Skeletal muscle tissue (tissue), 4 donors: Measurements from ENCODE around the gene RNF111. TPM values are rescaled to one million over a fixed set of nuclear protein-coding genes. Genes with fewer than 3 reads are reported as not detected.

Source experiments
- H3K27ac ChIP-seq: one replicate; pipeline ENCODE4 v1.7.0; 2013; ENCODE audit warnings: mild to moderate bottlenecking, low read depth, low read length, inconsistent platforms
- H3K27me3 ChIP-seq, 3 donors: one replicate each; pipeline ENCODE4 v1.7.0; 2013; ENCODE audit warnings: low read length in 3 of 3; ENCODE audit not compliant: control insufficient read depth in 3 of 3, insufficient read depth in 3 of 3
- H3K36me3 ChIP-seq, 3 donors: one replicate each; pipeline ENCODE4 v1.7.0; 2013; ENCODE audit warnings: low read length in 3 of 3; ENCODE audit not compliant: control insufficient read depth in 3 of 3, insufficient read depth in 3 of 3
- H3K4me1 ChIP-seq, 3 donors: one replicate each; pipeline ENCODE4 v1.7.0; 2013; ENCODE audit warnings: low read length in 3 of 3, mild to moderate bottlenecking in 3 of 3; ENCODE audit not compliant: control insufficient read depth in 3 of 3, insufficient read depth in 3 of 3
- H3K4me3 ChIP-seq, 3 donors: one replicate each; pipeline ENCODE4 v1.7.0; 2013; ENCODE audit warnings: low read length in 3 of 3
- H3K9ac ChIP-seq, 3 donors: one replicate each; pipeline ENCODE4 v1.7.0; 2013; ENCODE audit warnings: low read length in 3 of 3, mild to moderate bottlenecking in 3 of 3, moderate library complexity in 2 of 3, low read depth in 1 of 3
- H3K9me3 ChIP-seq, 3 donors: one replicate each; pipeline ENCODE4 v1.7.0; 2013; ENCODE audit warnings: low read length in 3 of 3; ENCODE audit not compliant: control insufficient read depth in 3 of 3
- total RNA-seq: library from RNA; depleted of rRNA; stranded (reverse); fragments of >200 nt; gene quantifications from one replicate; pipeline ENCODE4 v1.2.3, GENCODE V29; 2014
- donor health status: Osteomylitis.

RNF111 gene
- total RNA-seq, 1 donor from 2014 or later = 17.7 TPM

DNA sequence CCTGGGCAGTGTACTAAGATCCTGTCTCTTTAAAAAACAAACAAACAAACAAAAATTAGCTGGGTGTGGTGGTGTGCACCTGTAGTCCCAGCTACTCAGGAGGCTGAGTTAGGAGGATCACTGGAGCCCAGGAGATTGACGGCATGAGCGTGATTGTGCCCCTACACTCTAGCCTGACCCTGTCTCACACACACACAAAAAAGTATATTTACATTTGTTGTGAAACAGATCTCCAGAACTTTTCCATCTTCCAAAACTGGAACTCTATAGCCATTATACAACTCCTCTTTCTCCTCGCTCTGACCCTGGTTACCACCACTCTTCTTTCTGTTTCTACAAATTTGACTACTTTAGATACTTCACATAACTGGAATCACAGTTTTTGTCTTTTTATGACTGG lies 61.4 kb downstream of the RNF111 start:
- H3K9ac ChIP-seq = no peak overlapping the region
- H3K4me3 ChIP-seq = no peak overlapping the region
- H3K9me3 ChIP-seq = no peaks in the 10 kb centered on the region
- H3K27ac ChIP-seq = no peak overlapping the region
- no peaks in the 10 kb centered on the region for H3K4me1 ChIP-seq
- peaks cover 0 to 5% (median 0%) of the 10 kb centered on the region in 3 donors for H3K36me3 ChIP-seq
- no peaks in the 10 kb centered on the region for H3K27me3 ChIP-seq

DNA sequence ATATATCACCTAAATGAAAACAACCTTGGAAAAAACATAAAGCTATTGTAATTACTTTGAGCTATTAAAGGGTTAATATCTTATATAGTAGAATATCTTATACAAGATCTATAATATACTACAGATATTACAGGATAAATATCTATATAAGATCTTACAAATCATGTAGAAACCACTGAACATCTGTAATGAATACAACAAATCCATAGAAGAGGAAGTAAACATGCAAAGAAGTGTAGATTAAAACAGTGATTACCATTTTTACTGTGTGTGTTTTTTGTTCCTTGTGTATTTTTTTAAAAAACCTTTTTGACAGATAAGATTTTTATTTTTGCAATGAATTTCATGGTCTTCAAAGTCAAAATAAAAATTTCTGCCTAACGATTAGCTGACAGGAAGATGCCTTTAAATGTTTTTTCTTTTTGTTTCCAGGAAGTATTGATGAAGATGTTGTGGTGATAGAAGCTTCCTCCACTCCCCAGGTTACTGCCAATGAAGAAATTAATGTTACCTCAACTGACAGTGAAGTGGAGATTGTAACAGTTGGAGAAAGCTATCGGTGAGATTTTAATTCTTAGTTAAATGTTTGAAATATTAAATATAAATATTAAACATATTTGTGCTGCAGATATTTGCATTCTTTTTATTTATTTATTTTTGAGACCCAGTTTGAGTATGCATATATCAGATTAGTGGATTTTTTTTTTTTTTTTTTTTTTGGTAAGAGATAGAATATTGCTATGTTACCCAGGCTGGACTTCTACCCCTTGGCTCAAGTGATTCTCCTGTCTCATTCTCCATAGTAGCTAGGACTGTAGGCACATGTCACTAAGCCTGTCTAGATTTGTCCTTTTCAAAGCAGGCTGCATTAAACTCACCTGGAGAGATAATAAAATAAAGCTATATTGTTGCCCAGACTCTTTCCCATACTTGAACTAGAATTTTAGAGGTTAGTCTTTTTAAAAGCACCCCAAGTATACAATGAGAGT lies 64.7 kb downstream of the RNF111 start:
- H3K27ac ChIP-seq = no peak overlapping the region
- no peak overlapping the region for H3K9ac ChIP-seq
- no peaks in the 10 kb centered on the region for H3K4me1 ChIP-seq
- peaks cover 0 to 10% (median 7%) of the 10 kb centered on the region in 3 donors for H3K36me3 ChIP-seq
- H3K9me3 ChIP-seq = no peaks in the 10 kb centered on the region
- no peak overlapping the region for H3K4me3 ChIP-seq
- H3K27me3 ChIP-seq = no peaks in the 10 kb centered on the region

DNA sequence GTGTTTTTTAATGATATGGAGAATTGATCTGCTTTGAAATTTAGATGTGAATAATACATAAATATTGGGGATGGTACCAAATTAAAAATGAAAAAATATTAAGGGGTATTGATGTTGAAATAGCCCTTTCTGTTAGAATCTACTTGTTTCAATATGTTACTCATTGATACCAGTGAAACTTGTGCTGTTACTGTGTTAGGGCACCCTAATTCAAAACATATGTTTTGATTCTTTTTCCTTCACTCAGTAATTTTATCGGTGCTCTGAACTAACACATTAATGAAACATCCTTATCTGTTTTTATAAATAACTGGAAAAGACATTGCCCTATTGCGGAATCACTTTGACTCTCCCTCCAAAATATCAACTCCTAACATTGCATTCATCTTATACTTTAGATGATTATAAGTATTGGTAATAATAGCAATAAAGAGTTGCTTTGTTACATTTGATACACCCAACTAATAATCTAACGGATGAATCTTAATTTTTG lies 65.5 kb downstream of the RNF111 start:
- H3K4me3 ChIP-seq = no peak overlapping the region
- H3K9me3 ChIP-seq = no peaks in the 10 kb centered on the region
- H3K4me1 ChIP-seq = no peaks in the 10 kb centered on the region
- no peak overlapping the region for H3K27ac ChIP-seq
- no peak overlapping the region for H3K9ac ChIP-seq
- H3K36me3 ChIP-seq = peaks cover 0 to 10% (median 10%) of the 10 kb centered on the region in 3 donors
- no peaks in the 10 kb centered on the region for H3K27me3 ChIP-seq

DNA sequence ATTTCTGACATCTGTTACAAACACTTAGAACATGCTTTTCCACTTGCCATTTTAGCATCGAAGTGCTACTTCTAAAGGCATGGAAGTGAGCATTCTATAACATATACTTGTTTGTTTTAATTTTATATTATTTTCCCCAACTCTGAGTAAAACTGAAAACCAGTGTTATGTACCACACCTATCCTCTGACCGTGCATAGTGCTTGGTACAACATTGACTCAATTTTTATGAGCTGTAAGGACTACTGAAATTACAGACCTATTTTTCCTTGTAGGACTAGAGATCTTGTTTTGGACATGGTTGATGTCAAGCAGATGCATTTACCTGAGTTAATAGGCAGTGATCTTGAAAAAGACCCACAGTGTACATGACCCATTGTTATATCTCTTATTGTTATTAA lies 66.0 kb downstream of the RNF111 start:
- no peak overlapping the region for H3K9ac ChIP-seq
- no peak overlapping the region for H3K4me3 ChIP-seq
- no peaks in the 10 kb centered on the region for H3K27me3 ChIP-seq
- no peaks in the 10 kb centered on the region for H3K9me3 ChIP-seq
- H3K4me1 ChIP-seq = no peaks in the 10 kb centered on the region
- H3K36me3 ChIP-seq = peaks cover 0 to 13% (median 13%) of the 10 kb centered on the region in 3 donors
- no peak overlapping the region for H3K27ac ChIP-seq

DNA sequence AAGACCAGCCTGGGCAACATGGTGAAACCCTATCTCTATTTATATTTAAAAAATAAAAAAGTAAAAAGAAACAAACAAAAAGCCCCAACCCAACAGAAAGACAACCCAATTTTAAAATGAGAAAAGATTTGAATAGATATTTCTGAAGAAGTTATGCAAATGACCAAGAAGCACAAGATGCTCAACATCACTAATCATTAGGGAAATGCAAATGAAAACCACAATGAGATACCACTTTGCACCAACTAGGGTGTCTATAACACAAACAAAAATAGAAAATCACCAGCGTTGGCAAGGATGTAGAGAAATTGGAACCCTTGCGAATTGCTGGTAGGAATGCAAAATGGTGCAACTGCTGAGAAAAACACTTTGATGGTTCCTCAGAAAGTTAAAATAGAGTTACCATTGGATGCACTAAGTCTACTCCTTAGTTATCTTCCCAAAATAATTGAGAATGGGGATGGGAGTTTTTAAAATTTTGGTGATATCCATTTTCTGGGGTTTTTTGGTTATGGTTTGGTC lies 71.7 kb downstream of the RNF111 start:
- no peaks in the 10 kb centered on the region for H3K9me3 ChIP-seq
- no peak overlapping the region for H3K27ac ChIP-seq
- peaks cover 12 to 41% (median 33%) of the 10 kb centered on the region in 3 donors for H3K36me3 ChIP-seq
- no peaks in the 10 kb centered on the region for H3K27me3 ChIP-seq
- no peak overlapping the region for H3K4me3 ChIP-seq
- H3K9ac ChIP-seq = no peak overlapping the region
- peaks cover 0 to 12% (median 0%) of the 10 kb centered on the region in 3 donors for H3K4me1 ChIP-seq

DNA sequence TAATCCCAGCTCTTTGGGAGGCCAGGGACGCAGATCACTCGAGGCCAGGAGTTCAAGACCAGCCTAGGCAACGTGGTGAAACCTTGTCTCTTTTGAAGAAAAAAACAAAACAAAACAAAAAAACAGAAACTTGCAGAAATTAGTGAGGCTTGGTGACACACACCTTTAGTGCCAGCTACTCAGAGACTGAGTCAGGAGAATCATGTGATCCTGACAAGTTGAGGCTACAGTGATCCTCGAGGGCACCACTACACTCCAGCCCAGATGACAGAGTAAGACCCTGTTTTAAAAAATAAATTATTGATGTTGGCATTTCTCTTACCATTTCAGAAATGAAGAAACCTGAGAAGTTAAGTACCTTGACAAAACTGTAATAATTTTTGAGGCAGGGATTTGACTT lies 72.9 kb downstream of the RNF111 start:
- H3K9me3 ChIP-seq = no peaks in the 10 kb centered on the region
- H3K9ac ChIP-seq = no peak overlapping the region
- peaks cover 0 to 12% (median 0%) of the 10 kb centered on the region in 3 donors for H3K4me1 ChIP-seq
- no peaks in the 10 kb centered on the region for H3K27me3 ChIP-seq
- H3K36me3 ChIP-seq = peaks cover 12 to 42% (median 41%) of the 10 kb centered on the region in 3 donors
- no peak overlapping the region for H3K27ac ChIP-seq
- H3K4me3 ChIP-seq = no peak overlapping the region

DNA sequence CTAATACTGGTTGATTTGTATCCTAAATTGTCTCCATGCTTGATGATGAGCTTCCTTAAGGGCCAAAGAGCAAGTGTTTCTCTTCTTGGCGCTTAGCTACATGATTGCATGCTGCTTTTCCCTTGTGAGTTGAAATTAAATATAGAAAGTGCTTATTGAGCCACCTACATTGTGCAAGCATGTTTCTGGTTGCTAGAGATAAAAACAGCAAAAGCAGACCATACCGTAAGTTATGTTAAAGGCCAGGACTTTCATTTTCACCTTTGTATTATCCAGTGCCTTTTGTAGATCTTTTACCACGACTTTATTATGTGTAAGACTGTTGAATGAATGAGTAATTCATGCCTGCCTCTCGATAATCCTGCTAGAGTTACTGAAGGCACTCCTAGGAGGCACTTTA lies 75.6 kb downstream of the RNF111 start:
- Histone ChIP-seq H3K27ac (no peak overlapping the region), H3K4me3 (no peak overlapping the region), H3K27me3 (no peaks in the 10 kb centered on the region), H3K36me3 (peaks cover 20 to 52% (median 50%) of the 10 kb centered on the region in 3 donors), H3K9ac (no peak overlapping the region), H3K4me1 (peaks cover 0 to 12% (median 0%) of the 10 kb centered on the region in 3 donors), H3K9me3 (no peaks in the 10 kb centered on the region)

DNA sequence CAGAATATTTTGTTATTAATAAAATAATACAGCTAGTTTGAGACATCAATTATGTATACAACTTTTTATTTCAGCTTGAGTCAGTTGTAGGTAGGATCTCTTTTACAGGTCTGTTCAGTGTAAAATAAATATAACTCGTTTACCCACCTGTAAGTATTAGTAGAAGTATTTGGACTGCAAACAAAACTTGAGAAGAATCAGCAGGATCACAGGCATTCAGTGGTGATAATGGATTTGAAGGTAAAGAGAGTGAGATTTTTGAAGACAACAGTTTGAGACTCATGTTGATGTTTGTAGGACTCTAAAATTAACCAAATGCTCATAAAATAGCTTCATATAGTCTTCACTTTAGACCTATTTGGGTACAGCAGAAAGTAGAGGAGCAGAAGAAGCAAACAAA lies 82.0 kb downstream of the RNF111 start:
- no peak overlapping the region for H3K4me3 ChIP-seq
- no peaks in the 10 kb centered on the region for H3K27me3 ChIP-seq
- H3K36me3 ChIP-seq = peaks cover 12 to 40% (median 30%) of the 10 kb centered on the region in 3 donors

DNA sequence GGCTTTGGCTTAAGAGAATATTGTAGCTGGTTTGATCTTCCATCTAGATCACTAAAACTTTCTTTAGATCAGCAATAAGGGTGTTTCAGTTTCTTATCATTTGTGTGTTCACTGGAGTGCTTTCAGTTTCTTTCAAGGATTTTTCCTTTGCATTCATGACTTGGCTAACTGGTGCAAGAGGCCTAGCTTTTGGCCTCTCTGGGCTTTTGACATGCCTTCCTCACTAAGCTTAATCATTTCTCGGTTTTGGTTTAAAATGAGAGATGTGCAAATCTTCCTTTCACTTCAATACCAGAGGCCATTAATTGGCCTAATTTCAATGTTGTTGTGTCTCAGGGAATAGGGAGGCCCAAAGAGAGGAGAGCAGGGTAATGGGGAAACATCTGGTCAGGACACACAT lies 87.1 kb downstream of the RNF111 start:
- H3K4me1 ChIP-seq = no peaks in the 10 kb centered on the region
- H3K36me3 ChIP-seq = peaks cover under 1 to 28% (median 28%) of the 10 kb centered on the region in 3 donors
- no peaks in the 10 kb centered on the region for H3K9me3 ChIP-seq
- H3K27ac ChIP-seq = no peak overlapping the region
- H3K4me3 ChIP-seq = no peak overlapping the region
- no peak overlapping the region for H3K9ac ChIP-seq
- H3K27me3 ChIP-seq = no peaks in the 10 kb centered on the region

More for the DNA sequence above, 82.0 kb downstream of the RNF111 start:
- H3K27ac ChIP-seq = no peak overlapping the region
- no peaks in the 10 kb centered on the region for H3K4me1 ChIP-seq
- H3K9me3 ChIP-seq = no peaks in the 10 kb centered on the region
- no peak overlapping the region for H3K9ac ChIP-seq

DNA sequence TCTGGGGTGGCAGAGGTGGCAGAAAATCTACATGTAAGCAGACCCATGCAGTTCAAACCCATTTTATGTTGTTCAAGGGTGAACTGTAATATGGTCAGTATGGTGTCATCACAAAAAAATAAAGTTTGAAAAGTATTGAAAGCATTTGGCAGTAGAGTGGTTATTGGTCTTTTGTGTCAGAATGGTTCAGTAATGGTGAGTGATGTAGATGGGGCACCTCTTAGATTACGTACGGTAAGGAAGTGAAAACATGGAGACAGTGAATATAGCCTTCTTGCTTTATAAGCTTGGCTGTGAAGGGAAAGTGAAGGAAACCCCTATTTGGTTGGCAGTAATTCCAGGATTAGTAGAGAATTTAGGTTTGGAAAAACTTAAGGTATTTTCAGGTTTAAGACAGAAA lies 100.3 kb downstream of the RNF111 start:
- Histone ChIP-seq H3K27ac (no peak overlapping the region), H3K4me1 (no peaks in the 10 kb centered on the region), H3K9me3 (no peaks in the 10 kb centered on the region), H3K9ac (no peak overlapping the region), H3K36me3 (peaks cover 10 to 42% (median 39%) of the 10 kb centered on the region in 3 donors), H3K27me3 (no peaks in the 10 kb centered on the region), H3K4me3 (no peak overlapping the region)
